ENCODE data around the gene HTATIP2.

GRCh38 chr11:20337526-20338154 lies 25.9 kb upstream of the HTATIP2 start:
- TF ChIP-seq CTCF (IDR thresholded peaks at IDR 0.05; ENCODE audit: poor library complexity), result peak; percentile 65
- no peak for TF ChIP-seq EZH2 (IDR thresholded peaks at IDR 0.05; ENCODE audit: borderline replicate concordance)
- no peak for TF ChIP-seq EZH2phosphoT487 (IDR thresholded peaks at IDR 0.05; ENCODE audit: low read depth, severe bottlenecking, unreplicated experiment)

Measured in hepatocyte (in vitro differentiated cells).